HG02588 (cell line): ENCODE measurements around the gene CNOT8.
"Not testable (repeated sequence)": the region's sequence is repeated elsewhere in the genome, so short reads cannot be mapped to it uniquely, and the experiment has no call there.

Experiments
- ATAC-seq: cut with Tn5 transposase; IDR thresholded peaks from one replicate; pipeline ENCODE4 v1.9.1; 2021; ENCODE audit warnings: mild to moderate bottlenecking, moderate library complexity; ENCODE audit not compliant: unreplicated experiment

The CNOT8 gene

DNA sequence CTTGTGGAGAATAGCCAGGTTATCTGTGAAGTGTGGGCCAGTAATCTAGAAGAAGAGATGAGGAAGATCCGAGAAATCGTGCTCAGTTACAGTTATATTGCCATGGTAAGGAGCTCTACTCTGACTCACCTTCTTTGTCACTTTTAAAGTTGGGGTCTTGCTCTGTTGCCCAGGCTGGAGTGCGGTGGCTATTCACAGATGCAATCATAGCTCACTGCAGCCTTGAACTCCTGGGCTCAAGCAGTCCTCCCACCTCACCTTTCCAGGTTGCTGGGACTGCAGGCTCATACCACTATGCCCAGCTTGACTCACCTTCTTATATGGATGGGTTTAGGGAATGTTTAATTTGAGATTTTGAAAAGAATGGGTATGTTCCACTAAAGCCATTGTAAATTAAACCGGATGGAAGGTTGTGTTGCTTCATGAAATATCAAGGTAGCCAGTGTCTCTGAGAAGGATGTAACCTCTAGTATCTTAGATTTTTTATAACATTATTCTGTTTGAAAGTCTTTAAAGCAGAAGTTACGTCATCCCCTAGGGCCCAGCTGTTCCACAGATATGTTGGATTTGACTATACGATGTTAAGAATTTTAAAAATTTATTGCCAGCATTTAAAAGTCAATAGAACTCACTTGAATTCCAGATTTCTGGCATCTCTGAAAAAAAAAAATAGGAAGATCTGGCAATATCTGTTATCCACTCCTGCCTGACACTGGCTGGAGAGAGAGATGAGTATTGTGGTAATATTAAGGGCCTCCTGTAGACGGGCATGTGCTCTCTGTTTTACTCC, 5.1 kb downstream of the CNOT8 start:
- ATAC-seq = no peak

DNA sequence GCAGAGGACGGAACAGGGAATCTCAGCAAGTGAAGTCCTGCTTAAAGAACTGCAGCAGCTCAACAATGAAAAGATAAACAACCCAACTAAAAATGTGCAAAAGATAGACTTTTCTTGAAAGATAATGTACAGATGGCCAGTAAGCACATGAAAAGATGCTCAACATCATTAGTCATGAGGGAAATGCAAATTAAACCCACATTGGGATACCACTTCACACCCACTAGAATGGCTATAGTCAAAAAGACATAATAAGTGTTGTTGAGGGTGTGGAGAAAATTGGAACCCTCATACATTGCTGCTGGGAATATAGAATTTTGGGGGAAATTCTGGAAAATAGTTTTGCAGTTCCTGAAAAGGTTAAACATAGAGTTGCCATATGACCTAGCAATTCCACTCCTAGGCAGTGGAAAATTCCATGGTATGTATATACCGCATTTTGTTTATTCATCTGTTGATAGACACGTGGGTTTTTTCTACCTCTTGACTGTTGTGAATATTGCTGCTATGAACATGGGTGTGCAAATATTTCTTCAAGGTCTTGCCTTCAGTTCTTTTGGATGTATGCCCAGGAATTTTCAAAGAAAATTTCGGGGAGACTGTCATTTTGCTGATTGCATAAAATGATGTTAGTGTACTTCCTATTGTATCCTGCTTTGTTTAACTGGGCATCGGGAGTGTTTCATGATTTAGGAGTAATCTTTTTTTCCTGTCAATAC, 7.2 kb downstream of the CNOT8 start:
- ATAC-seq = no peak

DNA sequence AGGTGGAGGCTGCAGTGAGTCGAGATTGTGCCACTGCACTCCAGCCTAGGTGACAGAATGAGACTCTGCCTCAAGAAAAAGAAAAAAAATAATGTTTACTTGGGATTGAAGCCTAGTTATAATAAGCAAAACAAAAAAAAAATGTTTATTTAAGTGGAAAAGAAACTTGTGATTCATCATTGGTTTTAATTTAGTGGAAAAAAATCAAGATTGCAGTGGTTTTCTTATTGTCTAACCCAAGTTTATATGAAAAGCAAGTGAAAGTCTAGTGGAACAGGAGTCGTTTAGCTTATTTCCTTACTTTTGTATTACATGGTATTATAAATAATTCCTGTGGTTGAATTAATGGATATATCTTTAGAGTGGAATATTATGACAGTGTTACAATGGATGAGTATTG, 8.4 kb downstream of the CNOT8 start:
- no peak for ATAC-seq

DNA sequence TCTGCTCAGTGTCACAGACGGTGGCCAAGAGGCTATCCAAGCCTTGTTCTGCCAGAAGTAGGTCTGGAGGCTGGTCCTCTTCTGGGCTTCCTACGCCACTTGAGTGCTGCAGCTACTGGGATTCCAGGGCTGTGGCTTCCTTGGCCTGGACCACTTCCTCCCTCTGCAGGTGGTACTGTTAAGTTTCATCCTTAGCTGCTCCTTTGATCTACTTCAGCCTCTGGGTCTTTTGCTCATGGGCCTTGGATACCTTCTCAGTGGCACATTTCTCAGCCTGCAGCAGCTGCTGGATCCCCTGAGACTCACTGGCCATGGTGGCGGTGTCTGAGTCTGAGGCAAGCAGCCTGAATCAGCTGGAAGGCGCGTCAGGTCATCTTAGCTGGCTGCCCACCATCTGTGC, 10.3 kb downstream of the CNOT8 start:
- ATAC-seq = no peak

DNA sequence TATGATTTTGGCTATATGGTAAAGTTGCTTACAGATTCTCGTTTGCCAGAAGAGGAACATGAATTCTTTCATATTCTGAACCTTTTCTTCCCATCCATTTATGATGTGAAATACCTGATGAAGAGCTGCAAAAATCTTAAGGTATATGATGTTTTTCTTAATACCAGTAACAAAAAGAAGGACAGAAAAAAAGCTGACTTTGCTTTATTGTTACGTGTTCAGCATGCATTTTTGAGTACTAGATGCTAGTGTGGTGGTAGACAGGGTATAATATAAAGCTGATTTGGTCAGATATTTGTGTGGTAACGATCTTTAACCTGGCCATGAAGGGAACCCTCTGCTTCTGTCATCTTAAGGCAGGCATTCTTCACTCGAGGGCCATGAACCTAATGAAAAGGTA, 13.3 kb downstream of the CNOT8 start:
- no peak for ATAC-seq

DNA sequence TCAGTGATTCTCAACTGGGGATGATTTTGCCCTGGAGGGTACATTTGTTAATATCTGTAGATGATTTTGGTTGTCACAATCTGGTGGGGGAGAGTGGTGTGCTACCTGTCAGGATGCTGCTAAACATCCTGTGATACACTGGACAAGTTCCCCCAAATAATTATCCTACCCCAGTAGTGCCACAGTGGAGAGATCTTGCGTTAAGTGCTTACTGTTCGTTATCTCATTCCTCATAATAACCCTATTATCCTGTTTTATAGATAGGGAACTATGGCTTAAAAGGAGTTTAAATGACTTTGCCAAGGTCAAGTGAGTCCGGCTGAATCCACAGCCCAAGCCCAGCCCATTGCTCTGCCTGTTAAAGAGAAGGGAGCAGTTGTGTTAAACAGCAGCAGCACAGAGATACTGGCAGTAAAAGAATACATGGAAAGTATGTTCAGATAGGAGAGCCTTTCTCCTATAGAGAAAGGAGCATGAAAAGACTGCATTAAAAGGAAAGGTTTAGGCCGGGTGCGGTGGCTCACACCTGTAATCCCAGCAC, 15.4 kb downstream of the CNOT8 start:
- ATAC-seq = no peak

DNA sequence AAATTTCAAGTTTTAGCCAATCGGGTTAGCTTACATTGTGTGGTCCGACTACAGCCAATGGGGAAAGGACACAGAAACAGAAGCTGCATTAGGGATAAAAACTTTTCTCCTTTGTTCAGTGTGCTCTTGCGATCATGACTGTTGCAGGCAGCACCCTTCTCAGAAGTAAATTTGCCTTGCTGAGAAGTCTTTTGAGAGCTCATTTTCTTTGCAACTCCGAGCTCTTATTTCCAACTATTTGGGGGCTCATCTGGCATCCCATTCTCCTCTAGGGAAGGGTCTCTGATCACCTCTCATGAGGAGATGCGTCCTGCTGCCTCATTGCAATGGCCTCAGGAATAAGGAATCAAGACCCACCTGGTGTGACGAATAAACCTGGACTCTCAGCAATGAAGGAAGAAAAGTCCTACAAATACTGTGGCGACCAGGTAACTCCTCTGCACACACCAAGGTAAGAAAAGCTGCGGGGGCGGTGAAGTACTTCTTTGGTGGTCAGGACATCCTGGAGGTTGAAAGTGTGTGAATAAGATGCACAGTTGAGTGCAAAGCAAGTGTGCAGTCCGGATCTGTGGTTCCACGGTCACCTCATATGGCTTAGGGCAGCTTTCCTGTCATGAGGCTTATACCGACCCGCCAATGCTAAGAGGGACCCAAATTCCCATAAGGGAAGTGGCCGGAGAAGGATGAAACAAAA, 20.4 kb downstream of the CNOT8 start:
- ATAC-seq = no peak

DNA sequence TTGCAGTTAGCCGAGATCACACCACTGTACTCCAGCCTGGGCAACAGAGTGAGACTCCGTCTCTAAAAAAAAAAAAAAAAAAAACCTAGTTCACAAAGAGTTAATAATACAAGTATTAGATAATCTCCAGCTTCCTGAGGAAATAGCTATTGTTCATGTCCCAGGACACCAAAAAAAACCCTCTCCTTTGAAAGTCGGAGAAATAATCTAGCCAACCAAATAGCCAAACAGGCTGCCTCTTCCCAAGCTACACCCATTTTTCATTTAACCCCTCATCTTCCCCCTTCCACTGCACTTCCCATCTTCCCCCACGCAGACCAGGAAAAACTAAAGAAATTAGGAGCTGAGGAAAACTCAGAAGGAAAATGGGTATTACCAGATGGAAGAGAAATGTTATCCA, 23.6 kb downstream of the CNOT8 start:
- no peak for ATAC-seq

DNA sequence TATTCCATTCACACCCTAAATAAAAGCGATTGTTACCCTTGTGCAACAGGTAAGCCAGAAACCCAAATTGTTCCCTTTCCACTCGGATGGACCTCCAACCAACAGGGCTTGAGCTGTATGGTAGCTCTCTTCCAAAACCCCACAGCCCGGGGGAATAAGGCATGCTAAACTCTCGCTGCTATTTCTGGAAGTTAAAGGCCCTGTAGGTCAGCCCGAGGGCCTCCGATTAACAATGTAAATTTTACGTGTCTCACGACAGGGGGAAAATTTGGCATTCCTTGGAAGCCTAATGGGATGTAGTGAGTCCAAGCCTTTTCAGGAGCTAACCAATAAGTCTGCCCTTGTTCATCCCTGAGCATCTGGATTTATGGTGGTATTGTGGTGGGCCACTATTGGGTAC, 26.0 kb downstream of the CNOT8 start:
- no peak for ATAC-seq

DNA sequence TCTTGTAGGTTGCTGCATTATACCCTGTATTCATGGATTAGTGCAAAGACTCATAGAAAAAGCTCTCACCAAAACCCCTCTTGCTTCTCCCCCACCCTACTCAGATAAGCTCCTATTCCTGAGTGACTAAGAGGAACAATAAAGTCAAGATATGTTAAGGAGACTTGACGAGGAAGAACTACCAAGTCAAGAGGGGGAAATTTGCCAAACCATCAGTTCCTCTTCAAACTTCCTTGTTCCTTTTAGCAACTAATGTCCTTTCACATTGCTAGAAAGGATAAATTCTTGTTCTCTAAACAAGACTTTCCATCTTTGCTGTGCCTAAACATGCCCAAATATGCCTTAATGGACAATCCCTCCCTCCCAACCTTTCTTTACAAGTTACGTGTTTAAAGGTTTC, 27.0 kb downstream of the CNOT8 start:
- no peak for ATAC-seq

DNA sequence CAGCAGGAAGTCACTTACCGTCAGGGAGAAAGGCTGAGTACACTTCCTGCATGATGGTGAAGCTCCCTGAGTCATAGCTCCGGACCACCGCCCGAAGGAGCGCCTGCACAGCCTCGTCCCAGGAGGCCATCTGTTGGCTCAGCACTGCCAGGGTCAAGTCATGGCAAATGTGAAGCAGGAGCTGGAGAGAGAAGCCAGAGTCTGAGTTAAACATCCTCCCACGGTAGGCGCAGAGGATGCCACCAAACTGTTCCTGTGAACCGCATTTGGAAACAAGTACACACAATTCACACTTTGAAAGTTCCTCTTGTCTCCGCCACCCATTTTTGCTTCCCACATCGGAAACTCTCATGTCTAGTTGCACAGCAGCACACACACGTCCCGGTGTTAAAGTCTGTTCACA, 33.9 kb downstream of the CNOT8 start:
- ATAC-seq = no peak

DNA sequence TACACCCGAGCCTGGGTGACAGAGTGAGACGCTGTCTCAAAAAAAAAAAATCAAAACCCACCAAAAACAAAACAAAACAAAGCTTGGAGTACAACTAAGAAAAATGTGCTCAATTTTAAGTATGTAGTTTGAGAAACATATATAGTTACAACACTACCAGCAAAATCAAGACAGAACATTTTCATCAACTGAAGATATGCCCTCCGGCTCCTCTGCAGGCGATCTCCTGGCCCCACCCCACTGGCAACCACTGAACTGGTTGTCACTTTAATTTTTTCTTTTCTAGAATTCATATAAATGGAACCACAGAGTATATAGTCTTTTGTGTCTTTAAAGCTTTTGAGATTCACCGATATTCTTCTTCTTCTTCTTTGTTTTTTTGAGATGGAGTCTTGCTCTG, 35.0 kb downstream of the CNOT8 start:
- ATAC-seq = no peak

DNA sequence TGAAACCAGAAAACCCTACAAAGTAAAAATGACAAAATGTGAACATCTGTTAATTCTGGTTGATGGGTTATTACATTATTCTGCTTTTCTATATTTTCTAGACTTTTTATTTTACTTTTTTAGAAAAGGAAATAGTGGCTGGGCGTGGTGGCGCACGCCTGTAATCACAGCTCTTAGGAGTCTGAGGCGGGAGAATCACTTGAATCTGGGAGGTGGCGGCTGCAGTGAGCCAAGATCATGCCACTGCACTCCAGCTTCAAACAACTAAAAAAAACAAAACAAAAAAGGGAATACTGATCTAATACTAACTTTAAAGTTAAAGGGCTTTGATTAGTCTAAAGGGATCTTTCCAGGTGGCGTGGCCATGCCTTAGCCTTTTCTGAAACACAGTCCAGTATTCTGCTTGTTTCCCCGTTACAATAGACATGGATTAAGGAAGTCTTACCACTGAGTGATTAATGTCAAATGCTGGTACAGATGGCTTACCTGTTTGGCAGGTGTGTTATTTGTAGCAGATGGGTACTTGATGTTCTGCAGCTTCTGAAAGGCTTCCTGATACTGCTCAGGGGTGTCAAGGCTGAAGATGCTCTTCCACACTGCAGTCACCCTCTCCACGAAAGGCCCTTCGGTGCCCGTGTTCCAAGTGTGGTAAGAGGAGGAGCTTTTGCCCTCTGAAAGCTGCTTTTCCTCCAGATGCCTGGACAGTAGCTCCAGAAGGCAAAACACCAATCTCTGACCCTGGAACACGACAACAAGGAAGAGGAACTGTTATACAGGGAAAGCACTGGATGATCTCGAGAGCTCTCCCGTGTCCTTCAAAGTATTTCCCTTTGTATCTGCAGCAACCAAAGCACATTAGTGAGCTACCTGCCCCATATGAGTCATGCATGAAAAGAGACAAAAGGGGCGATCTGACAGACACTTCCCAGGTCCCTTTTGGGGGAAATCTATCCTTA, 37.5 kb downstream of the CNOT8 start:
- no peak for ATAC-seq

DNA sequence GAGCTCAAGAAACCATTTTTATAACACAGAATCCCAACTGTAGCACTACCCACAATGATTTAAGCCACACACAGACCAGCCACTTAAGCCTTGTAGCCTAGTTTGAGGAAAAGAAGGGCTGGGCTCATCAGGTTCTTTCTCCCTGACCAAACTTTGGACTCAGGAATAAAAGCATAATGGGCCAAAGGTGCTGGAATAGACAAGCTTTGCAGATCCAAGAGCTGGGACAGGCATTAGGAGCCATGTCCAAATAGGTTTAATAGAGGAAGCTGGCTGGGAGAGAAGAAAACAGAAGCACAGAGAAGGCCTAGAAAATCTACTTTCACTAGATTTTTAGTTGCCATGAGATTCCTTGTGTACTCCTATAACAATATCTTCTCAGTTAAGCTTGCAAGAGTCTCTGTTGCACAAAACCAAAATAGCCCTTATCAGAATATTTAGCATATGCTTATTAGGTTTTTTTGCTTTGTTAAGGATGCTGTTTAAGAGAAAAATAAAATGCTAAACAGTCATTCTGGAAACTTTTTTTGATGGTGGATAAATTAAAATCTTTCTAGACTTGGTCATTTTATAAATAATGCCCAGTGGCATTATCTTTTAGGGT, 38.2 kb downstream of the CNOT8 start:
- no peak for ATAC-seq

DNA sequence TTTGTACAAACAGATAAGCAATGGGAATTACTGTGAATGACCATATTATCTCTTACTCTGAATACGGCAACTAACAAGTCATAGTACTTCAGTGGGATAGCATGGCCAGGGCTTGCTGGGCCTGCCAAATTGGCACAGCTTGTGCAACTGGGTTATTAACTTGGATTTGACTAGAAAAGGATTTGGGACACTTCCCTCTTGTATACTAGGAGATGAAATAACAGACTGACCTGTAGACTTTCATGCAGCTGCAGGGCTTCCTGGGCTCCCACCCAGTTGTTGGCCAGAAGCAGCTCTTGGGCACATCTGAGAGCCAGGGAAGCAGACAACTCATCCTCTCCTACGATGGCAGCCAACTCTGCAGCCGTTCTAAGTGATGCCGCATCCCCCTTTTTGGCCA, 39.8 kb downstream of the CNOT8 start:
- ATAC-seq = no peak

DNA sequence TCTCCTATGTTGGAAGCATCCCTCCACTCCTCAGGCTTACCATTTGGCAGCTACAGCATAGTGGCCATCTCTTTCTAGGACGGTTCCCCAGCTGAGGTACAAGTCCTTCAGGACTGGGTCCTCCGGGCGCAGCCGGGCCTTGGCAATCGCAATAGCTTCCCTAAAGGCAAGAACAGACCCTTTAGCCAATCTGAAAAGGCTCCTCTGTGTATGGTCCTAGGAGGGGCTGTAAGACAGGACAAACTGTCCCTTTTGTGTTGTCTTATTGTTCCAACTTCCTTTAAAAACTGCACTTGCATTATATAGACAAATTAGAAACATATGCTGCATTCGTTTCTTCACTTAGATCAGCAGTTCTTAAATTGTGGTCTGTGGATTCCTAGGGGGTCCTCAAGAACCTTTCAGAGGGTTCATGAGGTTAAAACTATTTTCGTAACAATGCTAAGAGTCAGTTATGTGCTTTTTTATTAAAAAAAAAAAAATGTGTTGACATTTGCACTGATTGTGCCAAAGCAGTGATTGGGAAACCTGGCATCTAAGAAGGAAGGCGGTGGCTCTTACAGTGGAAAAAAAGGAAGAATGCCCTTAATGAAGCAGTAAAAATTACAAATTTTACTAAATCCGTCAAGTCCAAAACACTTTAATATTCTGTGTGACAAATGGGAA, 40.9 kb downstream of the CNOT8 start:
- ATAC-seq = no peak

DNA sequence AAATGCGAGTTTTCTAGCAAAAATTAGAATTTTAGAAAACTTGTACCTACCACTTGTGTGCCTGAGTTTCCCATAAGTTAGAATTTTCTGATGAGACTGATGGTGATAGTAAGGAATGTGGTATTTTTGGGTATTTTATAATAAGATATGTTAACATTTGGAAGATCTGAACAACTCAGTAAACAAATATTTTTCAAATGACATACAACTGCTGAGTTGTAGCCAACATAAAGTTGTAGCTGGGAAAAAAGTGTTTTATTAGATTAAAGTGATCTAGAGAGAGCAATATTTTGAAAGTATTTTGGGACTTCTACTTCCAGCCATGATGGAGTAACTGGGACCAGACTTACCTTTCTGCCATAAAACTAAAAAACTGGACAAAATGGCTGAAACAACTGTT, 41.6 kb downstream of the CNOT8 start:
- no peak for ATAC-seq

DNA sequence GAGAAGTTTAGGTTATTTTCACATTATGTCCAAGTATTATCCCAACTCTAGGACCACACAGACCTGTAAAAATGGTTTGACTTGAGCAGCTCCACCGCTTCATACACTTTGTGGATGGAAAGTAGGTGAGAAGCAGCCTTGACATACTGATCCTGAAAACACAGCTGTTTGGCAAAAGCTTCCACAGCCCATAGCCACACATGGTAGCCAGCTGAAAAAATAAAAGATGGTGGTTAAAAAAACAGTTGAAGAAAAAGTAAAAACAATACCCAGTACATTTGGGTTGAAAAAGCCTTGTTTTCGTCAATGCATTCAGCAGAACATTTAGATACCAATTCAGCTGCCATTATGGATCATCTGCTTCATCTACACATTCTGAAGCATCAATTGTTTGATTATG, 42.8 kb downstream of the CNOT8 start:
- ATAC-seq = no peak

DNA sequence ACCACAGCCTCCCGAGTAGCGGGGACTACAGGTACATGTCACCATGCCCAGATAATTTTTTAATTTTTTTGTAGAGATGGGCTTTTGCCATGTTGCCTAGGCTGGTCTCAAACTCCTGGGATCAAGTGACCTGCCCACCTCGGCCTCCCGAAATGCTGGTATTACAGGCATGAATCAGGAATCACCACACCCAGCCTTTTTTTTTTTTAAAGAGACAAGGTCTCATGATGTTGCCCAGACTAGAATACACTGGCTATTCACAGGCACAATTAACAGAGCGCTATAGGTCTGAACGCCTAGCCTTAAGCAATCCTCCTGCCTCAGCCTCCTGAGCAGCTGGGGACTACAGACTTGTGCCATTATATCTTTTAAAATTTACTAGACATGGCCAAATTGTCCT, 43.5 kb downstream of the CNOT8 start:
- ATAC-seq = no peak

DNA sequence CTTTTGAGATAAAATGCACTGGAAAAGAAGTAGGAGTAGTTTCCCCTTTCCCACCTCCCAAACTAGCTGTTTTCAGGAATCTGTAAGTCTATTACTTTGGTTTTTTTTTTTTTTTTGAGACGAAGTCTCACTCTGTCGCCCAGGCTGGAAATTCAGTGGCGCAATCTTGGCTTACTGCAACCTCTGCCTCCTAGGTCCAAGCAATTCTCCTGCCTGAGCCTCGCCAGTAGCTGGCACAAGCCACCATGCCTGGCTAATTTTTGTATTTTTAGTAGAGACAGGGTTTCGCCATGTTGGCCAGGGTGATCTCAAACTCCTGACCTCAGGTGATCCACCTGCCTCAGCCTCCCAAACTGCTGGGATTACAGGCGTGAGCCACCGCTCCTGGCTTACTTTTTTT, 47.2 kb downstream of the CNOT8 start:
- not testable (repeated sequence) for ATAC-seq
